ENCODE measurements around the gene UBIAD1.

- no peak for TF ChIP-seq POLR2A (IDR thresholded peaks at IDR 0.05; ENCODE audit: insufficient read depth in 1 of 2, low read depth in 2 of 2, low read length in 2 of 2)
- TF ChIP-seq HIVEP1 (CRISPR knock-in tag; IDR thresholded peaks at IDR 0.05): no peak
- no peak for TF ChIP-seq E2F1 (CRISPR knock-in tag; IDR thresholded peaks at IDR 0.05)
- TF ChIP-seq PBX3 (CRISPR knock-in tag; IDR thresholded peaks at IDR 0.05; ENCODE audit: borderline replicate concordance): no peak
- TF ChIP-seq ATF1 (CRISPR knock-in tag; IDR thresholded peaks at IDR 0.05): no peak
- no peak for TF ChIP-seq ZNF777 (CRISPR knock-in tag; IDR thresholded peaks at IDR 0.05)
Measured at GRCh38 chr1:11272544-11272831, 510 bp upstream of the UBIAD1 start.

Data from HepG2 (cell line).